ENCODE results near the gene KCND3. TPM values are rescaled to one million over a fixed set of nuclear protein-coding genes. Genes with fewer than 3 reads are reported as not detected.

The KCND3 gene
- total RNA-seq, 1 experiment from 2014 or later, result 0.15 TPM

DNA sequence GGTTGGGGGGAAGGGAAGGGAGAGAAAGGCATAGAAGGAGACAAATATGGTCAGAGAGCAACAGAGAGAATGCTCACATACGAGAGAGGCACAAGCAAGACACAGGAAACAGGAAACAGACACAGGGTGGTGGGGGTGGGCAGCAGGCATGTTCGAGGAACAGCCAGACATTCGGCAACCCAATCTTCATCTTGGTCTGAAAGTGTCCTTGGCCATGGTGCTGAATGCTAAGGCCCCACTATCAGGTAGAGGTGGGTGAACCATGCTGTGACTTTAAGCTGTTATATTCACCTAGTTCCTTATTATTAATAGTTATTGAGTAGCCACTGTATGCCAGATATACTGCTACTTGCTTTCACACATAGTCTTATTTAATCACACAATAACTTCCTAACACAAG lies 124.6 kb downstream of the KCND3 start:
- no peaks in the 10 kb centered on the region for H3K9me3 ChIP-seq (ENCODE audit: control insufficient read depth, low read depth, low read length)
- Mint-ChIP-seq H3K36me3 (ENCODE audit: insufficient read depth in 1 of 3, low read depth in 3 of 3) (no peaks in the 10 kb centered on the region; a peak in 1 of 7 replicates), H3K9me3 (no peaks in the 10 kb centered on the region; a peak in 1 of 5 replicates), H3K4me1 (peaks cover 6 to 11% of the 10 kb centered on the region in 2 experiments; a peak in 3 of 4 replicates), H3K27me3 (ENCODE audit: low read depth) (peaks cover 3% of the 10 kb centered on the region), H3K4me3 (no peak overlapping the region), H3K27ac (no peak overlapping the region)
- H4K91ac ChIP-seq (ENCODE audit: insufficient read length, low read depth, low read length), result no peak overlapping the region
- no peak overlapping the region for H3K18ac ChIP-seq (ENCODE audit: insufficient read length, low read depth, low read length)
- TF ChIP-seq, protein P1, sequence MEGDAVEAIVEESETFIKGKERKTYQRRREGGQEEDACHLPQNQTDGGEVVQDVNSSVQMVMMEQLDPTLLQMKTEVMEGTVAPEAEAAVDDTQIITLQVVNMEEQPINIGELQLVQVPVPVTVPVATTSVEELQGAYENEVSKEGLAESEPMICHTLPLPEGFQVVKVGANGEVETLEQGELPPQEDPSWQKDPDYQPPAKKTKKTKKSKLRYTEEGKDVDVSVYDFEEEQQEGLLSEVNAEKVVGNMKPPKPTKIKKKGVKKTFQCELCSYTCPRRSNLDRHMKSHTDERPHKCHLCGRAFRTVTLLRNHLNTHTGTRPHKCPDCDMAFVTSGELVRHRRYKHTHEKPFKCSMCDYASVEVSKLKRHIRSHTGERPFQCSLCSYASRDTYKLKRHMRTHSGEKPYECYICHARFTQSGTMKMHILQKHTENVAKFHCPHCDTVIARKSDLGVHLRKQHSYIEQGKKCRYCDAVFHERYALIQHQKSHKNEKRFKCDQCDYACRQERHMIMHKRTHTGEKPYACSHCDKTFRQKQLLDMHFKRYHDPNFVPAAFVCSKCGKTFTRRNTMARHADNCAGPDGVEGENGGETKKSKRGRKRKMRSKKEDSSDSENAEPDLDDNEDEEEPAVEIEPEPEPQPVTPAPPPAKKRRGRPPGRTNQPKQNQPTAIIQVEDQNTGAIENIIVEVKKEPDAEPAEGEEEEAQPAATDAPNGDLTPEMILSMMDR (conservative IDR thresholded peaks at IDR 0.05), result no peak
- no peak overlapping the region for H3K27ac ChIP-seq (ENCODE audit: insufficient read length, low read depth, low read length)
- no peak overlapping the region for H2AFZ ChIP-seq (ENCODE audit: low read length)
- no peak overlapping the region for H3K56ac ChIP-seq (ENCODE audit: insufficient read length, low read depth, low read length)
- no peaks in the 10 kb centered on the region for H3K23me2 ChIP-seq (ENCODE audit: insufficient read length, low read depth, low read length, poor library complexity, severe bottlenecking)
- H4K5ac ChIP-seq (ENCODE audit: insufficient read length, low read depth, low read length), result no peak overlapping the region
- no peak overlapping the region for H3K4ac ChIP-seq (ENCODE audit: low read depth, low read length)
- H4K20me1 ChIP-seq (ENCODE audit: control insufficient read depth, insufficient read depth, insufficient read length), result no peaks in the 10 kb centered on the region
- no peak overlapping the region for H4K8ac ChIP-seq (replicated peaks; ENCODE audit: insufficient read length, low read depth, low read length)
- WGBS (ENCODE audit: extremely low coverage, insufficient read length, low lambda C conversion rate), result no CpG with 5 or more reads among the region's 3 CpGs
- no peak overlapping the region for H2BK20ac ChIP-seq (ENCODE audit: low read depth, low read length, poor library complexity, severe bottlenecking)
- H3K4me1 ChIP-seq (ENCODE audit: insufficient read depth, low read length), result no peaks in the 10 kb centered on the region
- no peak for DNase-seq
- no peaks in the 10 kb centered on the region for H3K27me3 ChIP-seq (ENCODE audit: insufficient read depth, low read length)
- H2AK5ac ChIP-seq (ENCODE audit: insufficient read length, low read length), result no peak overlapping the region
- no peak overlapping the region for H3K9ac ChIP-seq (ENCODE audit: extremely low read depth, insufficient read length, low read length)
- no peak overlapping the region for H2BK15ac ChIP-seq (ENCODE audit: low read depth, low read length)
- no peak overlapping the region for H2BK5ac ChIP-seq (ENCODE audit: insufficient read length, low read length)
- H3K23ac ChIP-seq (ENCODE audit: insufficient read length, low read depth, low read length), result no peak overlapping the region
- no peaks in the 10 kb centered on the region for H3K79me2 ChIP-seq (ENCODE audit: insufficient read depth, low read length)
- no peak overlapping the region for H3K4me2 ChIP-seq (ENCODE audit: insufficient read depth, insufficient read length, low read length)
- H2BK120ac ChIP-seq (ENCODE audit: low read depth, low read length, poor library complexity, severe bottlenecking), result no peak overlapping the region
- H3K14ac ChIP-seq (ENCODE audit: insufficient read depth, low read length), result no peak overlapping the region
- no peaks in the 10 kb centered on the region for H3K79me1 ChIP-seq (ENCODE audit: insufficient read depth, low read depth, low read length, poor library complexity, severe bottlenecking)
- H2BK12ac ChIP-seq (ENCODE audit: insufficient read length, low read depth, low read length), result no peak overlapping the region
- no peak overlapping the region for H3T11ph ChIP-seq (ENCODE audit: low read length)

Data from H9 (cell line).